ENCODE measurements around the gene RP9.

Gene RP9

GRCh38 chr7:33075818-33076518, 33.2 kb downstream of the RP9 start:
- no peak overlapping the region for H3K4me3 ChIP-seq (ENCODE audit: low read length)
- TF ChIP-seq CTCF (conservative IDR thresholded peaks at IDR 0.05; ENCODE audit: low read depth, low read length) = no peak
- DNase-seq (ENCODE audit: low read depth) = no peak

DNA sequence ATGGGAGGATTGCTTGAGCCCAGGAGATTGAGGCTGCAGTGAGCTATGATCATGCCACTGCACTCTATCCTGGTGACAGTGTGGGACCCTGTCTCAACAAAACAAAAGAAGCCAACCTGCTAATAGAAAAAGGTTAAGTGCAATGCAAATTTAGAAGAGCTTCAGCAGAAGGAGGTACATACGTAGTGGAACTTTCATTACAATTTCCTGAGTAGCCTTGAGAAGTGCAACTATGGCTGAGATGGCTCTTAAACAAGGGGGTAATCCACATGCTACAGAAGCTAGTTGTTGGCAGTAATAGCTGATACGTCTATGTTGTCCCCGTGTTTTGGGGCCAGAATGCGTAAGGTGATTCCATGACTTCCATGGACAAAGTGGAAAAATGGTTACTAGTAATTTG, 36.0 kb downstream of the RP9 start:
- no peak for TF ChIP-seq CTCF (conservative IDR thresholded peaks at IDR 0.05; ENCODE audit: low read depth, low read length)
- DNase-seq (ENCODE audit: low read depth) = no peak
- no peak overlapping the region for H3K4me3 ChIP-seq (ENCODE audit: low read length)

- peak; percentile 28 for DNase-seq (ENCODE audit: low read depth)
Measured at GRCh38 chr7:33072471-33072870, 36.7 kb downstream of the RP9 start.

GRCh38 chr7:33070831-33071230, 38.4 kb downstream of the RP9 start:
- no peak for TF ChIP-seq CTCF (conservative IDR thresholded peaks at IDR 0.05; ENCODE audit: low read depth, low read length)
- DNase-seq (ENCODE audit: low read depth) = no peak

More at GRCh38 chr7:33072471-33072870, 36.7 kb downstream of the RP9 start:
- H3K4me3 ChIP-seq (ENCODE audit: low read length) = no peak overlapping the region
- no peak for TF ChIP-seq CTCF (conservative IDR thresholded peaks at IDR 0.05; ENCODE audit: low read depth, low read length)

DNA sequence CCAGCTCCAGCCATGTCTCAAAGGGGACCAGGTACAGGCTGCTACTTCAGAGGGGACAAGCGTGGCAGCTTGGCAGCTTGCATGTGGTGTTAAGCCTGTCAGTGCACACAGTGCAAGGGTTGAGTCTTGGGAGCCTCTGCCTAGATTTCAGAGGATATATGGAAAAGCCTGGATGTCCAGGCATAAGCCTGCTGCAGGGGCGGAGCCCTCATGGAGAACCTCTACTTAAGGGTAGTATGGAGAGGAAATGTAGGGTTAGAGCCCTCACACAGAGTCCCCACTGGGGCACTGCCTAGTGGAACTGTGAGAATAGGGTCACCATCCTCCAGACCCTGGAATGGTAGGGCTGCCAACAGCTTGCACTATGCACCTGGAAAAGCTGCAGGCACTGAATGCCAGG, 38.9 kb downstream of the RP9 start:
- TF ChIP-seq CTCF (conservative IDR thresholded peaks at IDR 0.05; ENCODE audit: low read depth, low read length) = no peak
- no peak overlapping the region for H3K4me3 ChIP-seq (ENCODE audit: low read length)
- no peak for DNase-seq (ENCODE audit: low read depth)

More at GRCh38 chr7:33070831-33071230, 38.4 kb downstream of the RP9 start:
- no peak overlapping the region for H3K4me3 ChIP-seq (ENCODE audit: low read length)

GRCh38 chr7:33067921-33068320, 41.3 kb downstream of the RP9 start:
- no peak for DNase-seq (ENCODE audit: low read depth)
- no peak for TF ChIP-seq CTCF (conservative IDR thresholded peaks at IDR 0.05; ENCODE audit: low read depth, low read length)
- no peak overlapping the region for H3K4me3 ChIP-seq (ENCODE audit: low read length)

GRCh38 chr7:33066771-33067170, 42.4 kb downstream of the RP9 start:
- H3K4me3 ChIP-seq (ENCODE audit: low read length) = no peak overlapping the region
- DNase-seq (ENCODE audit: low read depth) = no peak
- no peak for TF ChIP-seq CTCF (conservative IDR thresholded peaks at IDR 0.05; ENCODE audit: low read depth, low read length)

Data from retinal pigment epithelial cell (primary cell).